Peyer's patch (tissue), 4 donors: ENCODE data around the gene NCOA7.

Source experiments
- CTCF ChIP-seq, 6 experiments: fragments of 450-650 bp in 4 of 6; fragments of 200-600 bp in 2 of 6; sonication (generic) in 1 of 6; IDR thresholded peaks; one replicate each; pipeline ENCODE4 v1.5.1; 2017 to 2019; ENCODE audit warnings: antibody characterized with exemption in 6 of 6, mild to moderate bottlenecking in 3 of 6, moderate library complexity in 1 of 6
- POLR2A ChIP-seq, 2 donors: fragments of 450-650 bp; IDR thresholded peaks; one replicate each; pipeline ENCODE4 v1.5.1; 2017; ENCODE audit warnings: antibody characterized with exemption in 2 of 2, mild to moderate bottlenecking in 2 of 2, moderate library complexity in 2 of 2

- no peak for TF ChIP-seq CTCF (IDR thresholded peaks at IDR 0.05)
- no peak for TF ChIP-seq POLR2A (IDR thresholded peaks at IDR 0.05)
Measured at GRCh38 chr6:125752773-125753172, 38.0 kb upstream of the NCOA7 start.
